GM19455 (cell line): ENCODE data around the gene CTSF.
"Not testable (repeated sequence)": the region's sequence is repeated elsewhere in the genome, so short reads cannot be mapped to it uniquely, and the experiment has no call there.

Experiments
- ATAC-seq: cut with Tn5 transposase; IDR thresholded peaks from one replicate; pipeline ENCODE4 v1.9.1; 2021; ENCODE audit not compliant: unreplicated experiment

Gene CTSF

GRCh38 chr11:66589996-66590675, 21.7 kb upstream of the CTSF start:
- no peak for ATAC-seq

GRCh38 chr11:66589315-66589714, 20.9 kb upstream of the CTSF start:
- not testable (repeated sequence) for ATAC-seq

- no peak for ATAC-seq
These were observed 17.7 kb upstream of the CTSF start for GRCh38 chr11:66586136-66586535.

GRCh38 chr11:66585447-66585846, 17.0 kb upstream of the CTSF start:
- ATAC-seq: not testable (repeated sequence)

- not testable (repeated sequence) for ATAC-seq
These were observed 14.2 kb upstream of the CTSF start for GRCh38 chr11:66582565-66583147.

- no peak for ATAC-seq
These were observed 12.9 kb upstream of the CTSF start for GRCh38 chr11:66581261-66581660.

- ATAC-seq: no peak
These were observed 12.4 kb upstream of the CTSF start for GRCh38 chr11:66580803-66581202.

GRCh38 chr11:66579017-66579606, 10.7 kb upstream of the CTSF start:
- no peak for ATAC-seq

- ATAC-seq: no peak
These were observed 2.4 kb upstream of the CTSF start for GRCh38 chr11:66570850-66571180.

- ATAC-seq: no peak
These were observed 1.9 kb upstream of the CTSF start for GRCh38 chr11:66570079-66570849.

GRCh38 chr11:66569076-66569475, 670 bp upstream of the CTSF start:
- no peak for ATAC-seq

- no peak for ATAC-seq
These were observed 651 bp downstream of the CTSF start for GRCh38 chr11:66567787-66568123.

GRCh38 chr11:66566221-66566620, 2.2 kb downstream of the CTSF start:
- no peak for ATAC-seq

- no peak for ATAC-seq
These were observed 3.4 kb downstream of the CTSF start for GRCh38 chr11:66564984-66565383.

GRCh38 chr11:66564538-66564937, 3.9 kb downstream of the CTSF start:
- no peak for ATAC-seq

- no peak for ATAC-seq
These were observed 4.6 kb downstream of the CTSF start for GRCh38 chr11:66563832-66564231.

- ATAC-seq: no peak
These were observed 5.4 kb downstream of the CTSF start for GRCh38 chr11:66562907-66563583.

- ATAC-seq: no peak
These were observed 6.1 kb downstream of the CTSF start for GRCh38 chr11:66562275-66562674.

- no peak for ATAC-seq
These were observed 6.5 kb downstream of the CTSF start for GRCh38 chr11:66561975-66562248.

GRCh38 chr11:66561178-66561974, 7.0 kb downstream of the CTSF start:
- ATAC-seq: no peak
